Fibroblast of the aortic adventitia (primary cell): ENCODE results near the gene JAKMIP1. TPM values are rescaled to one million over a fixed set of nuclear protein-coding genes. Genes with fewer than 3 reads are reported as not detected.
A peak's percentile ranks its signal among the peaks of the same experiment; 100 is the strongest.

Experiments used
- DNase-seq: peaks from one replicate; pipeline ENCODE4 v3.0.0-alpha.2; 2010; ENCODE audit warnings: low read depth
- H3K4me3 ChIP-seq: 2 replicates; pipeline ENCODE4 v1.5.1; 2011; ENCODE audit warnings: low read depth, mild to moderate bottlenecking, control low read depth, low read length, moderate library complexity
- CTCF ChIP-seq: IDR thresholded peaks from 2 replicates; pipeline ENCODE4 v1.5.1; 2011; ENCODE audit warnings: mild to moderate bottlenecking, low read length, control low read depth, inconsistent platforms; ENCODE audit not compliant: insufficient read depth
- total RNA-seq: library from RNA; depleted of rRNA; stranded (reverse); fragments of >200 nt; gene quantifications from 2 replicates; pipeline ENCODE4 v1.2.3, GENCODE V29; 2012; ENCODE audit warnings: low replicate concordance

The JAKMIP1 gene
- total RNA-seq, 1 donor: not detected

- no peak for DNase-seq
- no peak overlapping the region for H3K4me3 ChIP-seq
- no peak for TF ChIP-seq CTCF
Measured at GRCh38 chr4:6229095-6229494, 28.7 kb upstream of the JAKMIP1 start.

GRCh38 chr4:6228158-6229067 is 28.1 kb upstream of the JAKMIP1 start:
- no peak for DNase-seq
- H3K4me3 ChIP-seq: no peak overlapping the region
- no peak for TF ChIP-seq CTCF

- no peak for DNase-seq
- TF ChIP-seq CTCF: no peak
Measured at GRCh38 chr4:6227412-6228157, 27.2 kb upstream of the JAKMIP1 start.

GRCh38 chr4:6226506-6226905 is 26.2 kb upstream of the JAKMIP1 start:
- H3K4me3 ChIP-seq: no peak overlapping the region
- no peak for DNase-seq
- TF ChIP-seq CTCF: no peak

More at GRCh38 chr4:6227412-6228157, 27.2 kb upstream of the JAKMIP1 start:
- no peak overlapping the region for H3K4me3 ChIP-seq

- no peak for TF ChIP-seq CTCF
- peak; percentile 13 for DNase-seq
- H3K4me3 ChIP-seq: no peak overlapping the region
Measured at GRCh38 chr4:6225469-6225868, 25.1 kb upstream of the JAKMIP1 start.

GRCh38 chr4:6224735-6225134 is 24.4 kb upstream of the JAKMIP1 start:
- no peak for DNase-seq
- TF ChIP-seq CTCF: no peak
- H3K4me3 ChIP-seq: no peak overlapping the region
